Left cardiac atrium (tissue), 4 donors: ENCODE data around the gene PRR29. TPM values are rescaled to one million over a fixed set of nuclear protein-coding genes. Genes with fewer than 3 reads are reported as not detected.
A peak's percentile ranks its signal among the peaks of the same experiment; 100 is the strongest.

ENCODE experiments used
- ATAC-seq, 2 donors: fragments of 200-7000 bp; cut with Tn5 transposase; one replicate each; pipeline ENCODE4 v1.9.1; 2020; ENCODE audit warnings: mild to moderate bottlenecking in 2 of 2, moderate library complexity in 2 of 2
- DNase-seq: peaks from one replicate; pipeline ENCODE4 v3.0.0-alpha.2; 2020
- intact Hi-C, 2 donors: fragments of 100-400 bp; cut with DNase I; formaldehyde crosslinking; loops; one replicate each; pipeline versions ENCODE4 v1.14.1 to v1.15.1; 2022 to 2023
- total RNA-seq, 2 donors: library from RNA; stranded (reverse); fragmentation: NEBNext Ultra II Directional; extraction: Animal tissue kit (Norgen Biotek cat#: 25700); gene quantifications; one replicate each; pipeline ENCODE4 v1.2.1, GENCODE V29; 2021
- donor health status: DM: no; HTN: yes; CAD: no.
- donor health status: DM: no; HTN: yes; CAD: no; lungs with severe emphysema.
- donor health status: DM: yes; HTN: yes; CAD: no.
- donor health status: Dilated cardiomyopathy.

Gene PRR29
- total RNA-seq, 2 donors from 2014 or later, result 0.24 to 0.35 TPM

- DNase-seq, result no peak
- no peak for ATAC-seq
- intact Hi-C loops, result loop anchor here (2.0 to 5.0 kb wide), 3 partner anchors 37 to 72 kb away; partner anchors contain the start of gene GH1 (in 2 of the 2)
Measured at GRCh38 chr17:63989622-63990345, 8.4 kb upstream of the PRR29 start.

- ATAC-seq, result no peak
- no peak for DNase-seq
- intact Hi-C loops, result loop anchor here (2.0 to 5.0 kb wide), 2 partner anchors 73 to 74 kb away; partner anchors contain the start of gene GH1 (in 2 of the 2)
Measured at GRCh38 chr17:63991611-63992010, 6.5 kb upstream of the PRR29 start.

GRCh38 chr17:63993368-63993985 is 4.7 kb upstream of the PRR29 start:
- intact Hi-C loops, result loop anchor here in 1 of 2 donors (5.0 kb wide), 1 partner anchor 76 kb away; the partner anchor contains the start of gene GH1
- DNase-seq (no peak), ATAC-seq (no peak)

- DNase-seq, result no peak
- no peak for ATAC-seq
- intact Hi-C loops, result no loop called here
Measured at GRCh38 chr17:63995626-63996025, 2.5 kb upstream of the PRR29 start.

GRCh38 chr17:63996430-63997182 is 1.5 kb upstream of the PRR29 start:
- DNase-seq, result no peak
- ATAC-seq, result no peak
- intact Hi-C loops, result no loop called here

GRCh38 chr17:63997341-63998048 is 656 bp upstream of the PRR29 start:
- intact Hi-C loops, result no loop called here
- ATAC-seq (peak in 1 of 2 donors; percentile 7), DNase-seq (no peak)

GRCh38 chr17:63998721-63999679 is 849 bp downstream of the PRR29 start:
- ATAC-seq, result no peak
- intact Hi-C loops, result no loop called here
- DNase-seq, result no peak

- no peak for ATAC-seq
- intact Hi-C loops, result no loop called here
- DNase-seq, result no peak
Measured at GRCh38 chr17:63999680-64000531, 1.8 kb downstream of the PRR29 start.

- DNase-seq (no peak), ATAC-seq (no peak)
- intact Hi-C loops, result no loop called here
Measured at GRCh38 chr17:64001091-64001579, 3.0 kb downstream of the PRR29 start.

GRCh38 chr17:64001763-64002529 is 3.8 kb downstream of the PRR29 start:
- DNase-seq, result peak; percentile 88
- peak; percentile 47 to 77 for ATAC-seq
- intact Hi-C loops, result no loop called here

- intact Hi-C loops, result no loop called here
- DNase-seq (no peak), ATAC-seq (no peak)
Measured at GRCh38 chr17:64002658-64003525, 4.7 kb downstream of the PRR29 start.

GRCh38 chr17:64003526-64004121 is 5.5 kb downstream of the PRR29 start:
- DNase-seq, result no peak
- intact Hi-C loops, result no loop called here
- no peak for ATAC-seq

GRCh38 chr17:64004218-64004770 is 6.1 kb downstream of the PRR29 start:
- DNase-seq (no peak), ATAC-seq (no peak)
- intact Hi-C loops, result no loop called here

- DNase-seq (no peak), ATAC-seq (no peak)
- intact Hi-C loops, result no loop called here
Measured at GRCh38 chr17:64004903-64005733, 7.0 kb downstream of the PRR29 start.
